LNCaP clone FGC (cell line): ENCODE measurements around the gene CACNA2D3.

ENCODE experiments used
- DNase-seq: peaks from one replicate; pipeline ENCODE4 v3.0.0-alpha.2; 2011; ENCODE audit warnings: low read depth
- H3K4me3 ChIP-seq: 2 replicates; pipeline ENCODE4 v1.5.1; 2011; ENCODE audit warnings: mild to moderate bottlenecking, low read depth, low read length, control low read depth
- CTCF ChIP-seq: IDR thresholded peaks from 2 replicates; pipeline ENCODE4 v1.5.1; 2012; ENCODE audit warnings: mild to moderate bottlenecking; ENCODE audit not compliant: control insufficient read depth, insufficient read depth; ENCODE audit errors: extremely low read depth

The CACNA2D3 gene

DNA sequence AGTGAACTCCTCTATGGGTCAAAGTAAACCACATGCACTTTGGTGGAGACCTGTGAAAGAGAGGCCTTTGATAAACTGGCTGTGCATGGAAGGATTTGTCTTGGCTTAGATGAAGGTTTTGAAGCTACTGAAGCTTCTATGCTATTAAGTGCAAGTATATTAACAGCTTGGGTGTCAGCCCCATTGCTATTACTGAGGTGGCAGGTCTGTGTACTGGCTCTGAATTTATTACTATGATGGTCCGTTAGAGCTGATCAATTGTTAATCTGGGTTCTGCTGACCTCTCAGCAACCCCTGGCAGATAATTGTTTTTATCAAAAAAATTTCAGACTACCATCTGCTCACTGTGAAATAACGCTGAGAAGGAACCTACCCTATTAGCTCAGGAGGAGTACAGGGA is 268.2 kb downstream of the CACNA2D3 start:
- TF ChIP-seq CTCF: no peak
- DNase-seq: no peak
- no peak overlapping the region for H3K4me3 ChIP-seq

- no peak for TF ChIP-seq CTCF
- no peak for DNase-seq
- H3K4me3 ChIP-seq: no peak overlapping the region
These were observed 270.8 kb downstream of the CACNA2D3 start for GRCh38 chr3:54393150-54393549.

GRCh38 chr3:54408328-54408727 is 286.0 kb downstream of the CACNA2D3 start:
- no peak for TF ChIP-seq CTCF
- no peak overlapping the region for H3K4me3 ChIP-seq
- no peak for DNase-seq

DNA sequence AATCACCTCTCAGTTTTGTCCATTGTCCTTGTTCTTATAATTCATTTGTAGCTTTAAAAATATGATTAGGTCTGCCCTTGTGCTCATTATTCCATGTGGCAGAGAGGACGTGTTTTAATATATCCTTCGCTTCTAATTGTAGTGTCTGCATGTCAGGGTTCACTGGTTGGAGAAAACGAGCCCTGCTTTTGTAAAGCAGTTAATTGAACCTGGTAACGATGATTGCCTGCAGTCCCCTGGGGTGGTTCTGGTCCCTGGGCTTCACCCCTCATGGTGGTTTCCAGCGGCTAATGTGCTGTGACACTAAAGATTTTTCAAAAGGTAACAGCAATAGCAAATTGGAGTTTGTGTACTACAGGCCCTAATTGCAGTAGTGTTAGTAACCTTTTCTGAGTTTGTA is 299.6 kb downstream of the CACNA2D3 start:
- TF ChIP-seq CTCF: no peak
- DNase-seq: no peak
- H3K4me3 ChIP-seq: no peak overlapping the region

DNA sequence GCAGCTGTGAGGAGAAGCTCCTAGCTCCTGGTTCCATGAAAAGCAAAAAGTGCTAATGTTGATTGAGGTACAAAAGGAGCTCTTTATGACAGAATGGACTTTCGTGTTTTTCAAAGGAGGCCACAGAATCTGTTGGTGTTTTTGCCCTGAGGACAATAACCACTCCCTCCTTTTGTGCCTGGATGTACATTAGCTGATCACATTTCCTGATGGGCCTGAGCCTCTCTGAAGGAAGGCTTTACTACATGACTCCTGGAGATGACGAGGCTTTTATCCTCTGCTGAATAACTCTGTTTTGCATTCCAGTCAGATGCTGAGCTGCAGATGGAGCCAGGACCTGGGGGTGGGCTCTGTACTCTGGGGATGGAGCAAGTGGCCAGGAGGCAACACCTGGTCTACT is 301.9 kb downstream of the CACNA2D3 start:
- TF ChIP-seq CTCF: no peak
- no peak overlapping the region for H3K4me3 ChIP-seq
- DNase-seq: no peak

- no peak for DNase-seq
- TF ChIP-seq CTCF: no peak
- H3K4me3 ChIP-seq: no peak overlapping the region
These were observed 304.0 kb downstream of the CACNA2D3 start for GRCh38 chr3:54426381-54426780.

DNA sequence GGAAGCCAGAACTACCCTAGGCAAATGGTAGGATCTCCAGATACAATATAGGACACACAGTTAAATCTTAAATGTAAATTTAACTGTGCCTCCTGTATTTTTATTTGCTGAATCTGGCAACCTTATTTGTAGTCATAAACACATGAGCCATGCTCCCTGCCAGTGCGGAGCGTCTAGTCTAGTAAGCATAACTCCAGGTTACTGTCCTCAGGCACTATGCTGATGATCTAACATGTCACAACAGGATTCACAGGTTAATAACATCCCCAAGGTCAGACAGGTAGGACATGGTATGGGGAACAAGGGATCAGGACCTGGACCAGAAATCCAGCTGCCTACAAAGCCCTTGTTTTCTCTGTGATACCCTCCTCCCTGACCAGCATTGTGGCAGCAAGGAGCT is 305.1 kb downstream of the CACNA2D3 start:
- H3K4me3 ChIP-seq: no peak overlapping the region
- DNase-seq: no peak
- TF ChIP-seq CTCF: no peak
